Common myeloid progenitor, CD34-positive (primary cell): Measurements from ENCODE around the gene PHYKPL.

Experiments used
- CTCF ChIA-PET: fragments of 350-600 bp; sonication (Branson Sonifier 250); formaldehyde crosslinking; loops from one replicate; lab custom pipeline; 2021; ENCODE audit warnings: antibody characterized with exemption; lab: Charles Lee
- POLR2A ChIA-PET: fragments of 350-600 bp; sonication (Branson Sonifier 250); formaldehyde crosslinking; loops from one replicate; lab custom pipeline; 2021; ENCODE audit warnings: antibody characterized with exemption; lab: Charles Lee
- DNase-seq, 3 donors: peaks; one replicate each; pipeline versions ENCODE4 v3.0.0 to v3.0.0-alpha.2; 2013
- H3K27ac ChIP-seq, 2 experiments: 1 replicate in 1 of 2; 2 replicates in 1 of 2; pipeline ENCODE4 v1.7.0; 2013; ENCODE audit warnings: inconsistent platforms in 2 of 2, low read length in 2 of 2, mild to moderate bottlenecking in 2 of 2, low read depth in 1 of 2, moderate library complexity in 1 of 2; ENCODE audit not compliant: severe bottlenecking in 2 of 2, insufficient read depth in 1 of 2, poor library complexity in 1 of 2
- H3K27me3 ChIP-seq, 5 experiments: replicated peaks in 2 of 5; 1 replicate in 3 of 5; 2 replicates in 2 of 5; pipeline versions ENCODE4 v1.6.1 to v1.7.0; 2013; ENCODE audit warnings: low read length in 4 of 5, mild to moderate bottlenecking in 2 of 5, moderate library complexity in 2 of 5, inconsistent platforms in 1 of 5; ENCODE audit not compliant: insufficient read depth in 5 of 5, control insufficient read depth in 4 of 5
- H3K36me3 ChIP-seq, 4 experiments: 1 replicate in 2 of 4; 2 replicates in 2 of 4; pipeline versions ENCODE4 v1.6.1 to v1.7.0; 2013; ENCODE audit warnings: low read length in 3 of 4, control low read depth in 1 of 4, mild to moderate bottlenecking in 1 of 4; ENCODE audit not compliant: control insufficient read depth in 4 of 4, insufficient read depth in 4 of 4
- H3K4me1 ChIP-seq, 4 experiments: 1 replicate in 3 of 4; 2 replicates in 1 of 4; pipeline versions ENCODE4 v1.6.1 to v1.7.1; 2013; ENCODE audit warnings: low read length in 3 of 4, mild to moderate bottlenecking in 3 of 4, control low read depth in 1 of 4, inconsistent platforms in 1 of 4, moderate library complexity in 1 of 4; ENCODE audit not compliant: control insufficient read depth in 4 of 4, insufficient read depth in 4 of 4; ENCODE audit errors: control extremely low read depth in 1 of 4
- H3K4me3 ChIP-seq, 7 experiments: 1 replicate in 4 of 7; 2 replicates in 3 of 7; pipeline versions ENCODE4 v1.5.1 to v1.7.0; 2013; ENCODE audit warnings: mild to moderate bottlenecking in 7 of 7, low read length in 6 of 7, moderate library complexity in 6 of 7, inconsistent platforms in 2 of 7, low read depth in 2 of 7, control low read depth in 1 of 7; ENCODE audit not compliant: insufficient read depth in 4 of 7, control insufficient read depth in 1 of 7; ENCODE audit errors: extremely low read depth in 1 of 7
- H3K9me3 ChIP-seq, 5 experiments: 1 replicate in 4 of 5; 2 replicates in 1 of 5; pipeline versions ENCODE4 v1.6.1 to v1.7.1; 2013; ENCODE audit warnings: low read length in 4 of 5, mild to moderate bottlenecking in 2 of 5, inconsistent platforms in 1 of 5, low read depth in 1 of 5, moderate library complexity in 1 of 5; ENCODE audit not compliant: control insufficient read depth in 4 of 5, insufficient read depth in 2 of 5; ENCODE audit errors: control extremely low read depth in 1 of 5
- WGBS: methylation state at CpG from one replicate; pipeline ENCODE4 v1.1.5; 2013; ENCODE audit not compliant: insufficient coverage; 5-methylcytosine and 5-hydroxymethylcytosine counted together

PHYKPL gene

GRCh38 chr5:178215280-178216002 is 17.2 kb downstream of the PHYKPL start:
- CTCF ChIA-PET = interaction anchor here (0.7 to 1.9 kb wide), 7 partner anchors 8 to 139 kb away, joined by 3 to 7 read pairs (median 4); partner anchors contain the start of gene HNRNPAB

GRCh38 chr5:178214160-178214803 is 18.3 kb downstream of the PHYKPL start:
- CTCF ChIA-PET = interaction anchor here (0.9 to 1.9 kb wide), 4 partner anchors 10 to 139 kb away, joined by 3 to 8 read pairs (median 3); partner anchors contain the start of gene HNRNPAB
- Histone ChIP-seq H3K36me3 (peaks cover 19 to 81% (median 65%) of the 10 kb centered on the region in 4 experiments), H3K27ac (peak overlapping the region in 1 of 2 experiments; percentile 1), H3K27me3 (no peaks in the 10 kb centered on the region), H3K9me3 (no peaks in the 10 kb centered on the region), H3K4me3 (no peak overlapping the region), H3K4me1 (peaks cover 10 to 18% (median 16%) of the 10 kb centered on the region in 4 experiments)
- POLR2A ChIA-PET = interaction anchor here (0.9 to 1.1 kb wide), 2 partner anchors 10 to 26 kb away, joined by 4 to 5 read pairs; partner anchors contain the start of gene HNRNPAB
- WGBS = 90% methylated on average over 6 of the region's 6 CpGs
- DNase-seq = no peak

More at GRCh38 chr5:178215280-178216002, 17.2 kb downstream of the PHYKPL start:
- no peak for DNase-seq
- H3K36me3 ChIP-seq = peaks cover 16 to 75% (median 59%) of the 10 kb centered on the region in 4 experiments
- H3K4me3 ChIP-seq = peak overlapping the region in 2 of 7 experiments; percentile 16 to 23
- H3K27ac ChIP-seq = no peak overlapping the region
- H3K9me3 ChIP-seq = no peaks in the 10 kb centered on the region
- H3K4me1 ChIP-seq = peaks cover 10 to 18% (median 16%) of the 10 kb centered on the region in 4 experiments
- H3K27me3 ChIP-seq = no peaks in the 10 kb centered on the region
- WGBS = 70% methylated on average over 10 of the region's 13 CpGs
- POLR2A ChIA-PET = interaction anchor here (0.6 to 0.7 kb wide), 2 partner anchors 11 to 12 kb away, joined by 3 read pairs; partner anchors contain the start of gene HNRNPAB

GRCh38 chr5:178213748-178214151 is 18.9 kb downstream of the PHYKPL start:
- Histone ChIP-seq H3K4me3 (no peak overlapping the region), H3K36me3 (peaks cover 19 to 86% (median 69%) of the 10 kb centered on the region in 4 experiments), H3K9me3 (no peaks in the 10 kb centered on the region), H3K4me1 (peaks cover 10 to 18% (median 16%) of the 10 kb centered on the region in 4 experiments), H3K27ac (peak overlapping the region in 1 of 2 experiments; percentile 1), H3K27me3 (no peaks in the 10 kb centered on the region)
- CTCF ChIA-PET = interaction anchor here (0.9 to 1.9 kb wide), 3 partner anchors 11 to 138 kb away, joined by 3 to 8 read pairs (median 3); no protein-coding TSS in a partner anchor
- DNase-seq = no peak
- POLR2A ChIA-PET = interaction anchor here (0.9 to 1.1 kb wide), 2 partner anchors 9 to 27 kb away, joined by 4 to 5 read pairs; partner anchors contain the start of gene HNRNPAB
- 100% methylated on average over 3 of the region's 8 CpGs for WGBS

GRCh38 chr5:178213003-178213461 is 19.6 kb downstream of the PHYKPL start:
- Histone ChIP-seq H3K27ac (no peak overlapping the region), H3K27me3 (no peaks in the 10 kb centered on the region), H3K9me3 (no peaks in the 10 kb centered on the region), H3K4me1 (peaks cover 10 to 20% (median 17%) of the 10 kb centered on the region in 4 experiments), H3K4me3 (no peak overlapping the region), H3K36me3 (peaks cover 14 to 88% (median 71%) of the 10 kb centered on the region in 4 experiments)
- 94% methylated on average over 2 of the region's 4 CpGs for WGBS
- CTCF ChIA-PET = interaction anchor here (1.1 to 1.9 kb wide), 2 partner anchors 12 to 27 kb away, joined by 3 to 8 read pairs; no protein-coding TSS in a partner anchor
- DNase-seq = no peak
- POLR2A ChIA-PET = interaction anchor here (0.9 kb wide), 1 partner anchor 9 kb away, joined by 5 read pairs; the partner anchor contains the start of gene HNRNPAB

- DNase-seq = no peak
- peaks cover 15 to 94% (median 76%) of the 10 kb centered on the region in 4 experiments for H3K36me3 ChIP-seq
- POLR2A ChIA-PET = interaction anchor here (0.6 kb wide), 1 partner anchor 1572 kb away, joined by 3 read pairs; no protein-coding TSS in a partner anchor
- no peaks in the 10 kb centered on the region for H3K9me3 ChIP-seq
- CTCF ChIA-PET = interaction anchor here (1.3 kb wide), 1 partner anchor 30 kb away, joined by 3 read pairs; no protein-coding TSS in a partner anchor
- no peaks in the 10 kb centered on the region for H3K27me3 ChIP-seq
- no peak overlapping the region for H3K4me3 ChIP-seq
- no peak overlapping the region for H3K27ac ChIP-seq
- WGBS = no CpG with 5 or more reads among the region's 3 CpGs
- H3K4me1 ChIP-seq = peaks cover 10 to 25% (median 22%) of the 10 kb centered on the region in 4 experiments
Observed at GRCh38 chr5:178212241-178213002, 20.2 kb downstream of the PHYKPL start.
